ENCODE data around the gene CINP. TPM values are rescaled to one million over a fixed set of nuclear protein-coding genes. Genes with fewer than 3 reads are reported as not detected.
A peak's percentile ranks its signal among the peaks of the same experiment; 100 is the strongest.

CINP gene
- 32.1 TPM for total RNA-seq
- polyA plus RNA-seq (ENCODE audit: insufficient read depth, low read depth, low replicate concordance), result 49.3 TPM
- long read RNA-seq, donor 1, transcript CINP-201 (5 exons, 955 nt), result major isoform, 8 of 9 reads
- long read RNA-seq, donor 1, partial matches to known transcripts, result 0 of 9 reads
- long read RNA-seq, donor 1, other reads (novel, unspliced or antisense), result 0 of 9 reads
- long read RNA-seq, donor 2, full-length matches to known transcripts, result 22 of 22 reads
- long read RNA-seq, donor 2, partial matches to known transcripts, result 0 of 22 reads
- long read RNA-seq, donor 2, other reads (novel, unspliced or antisense), result 0 of 22 reads
- long read RNA-seq, donor 3, full-length matches to known transcripts, result 16 of 16 reads
- long read RNA-seq, donor 3, partial matches to known transcripts, result 0 of 16 reads
- long read RNA-seq, donor 3, other reads (novel, unspliced or antisense), result 0 of 16 reads
- long read RNA-seq, donor 4, full-length matches to known transcripts, result 12 of 12 reads
- long read RNA-seq, donor 4, partial matches to known transcripts, result 0 of 12 reads
- long read RNA-seq, donor 4, other reads (novel, unspliced or antisense), result 0 of 12 reads
- long read RNA-seq, donor 5, partial matches to known transcripts, result 0 of 2 reads
- long read RNA-seq, donor 5, other reads (novel, unspliced or antisense), result 0 of 2 reads
- long read RNA-seq, donor 6, transcript CINP-201 (5 exons, 955 nt), result major isoform, 30 of 32 reads
- long read RNA-seq, donor 6, partial matches to known transcripts, result 0 of 32 reads
- long read RNA-seq, donor 6, other reads (novel, unspliced or antisense), result 0 of 32 reads
- long read RNA-seq, donor 7, full-length matches to known transcripts, result 15 of 18 reads
- long read RNA-seq, donor 7, partial matches to known transcripts, result 1 of 18 reads
- long read RNA-seq, donor 7, other reads (novel, unspliced or antisense), result 2 of 18 reads
- long read RNA-seq, donor 8, full-length matches to known transcripts, result 14 of 14 reads
- long read RNA-seq, donor 8, partial matches to known transcripts, result 0 of 14 reads
- long read RNA-seq, donor 8, other reads (novel, unspliced or antisense), result 0 of 14 reads
- long read RNA-seq, donor 9, transcript CINP-201 (5 exons, 955 nt), result major isoform, 7 of 7 reads
- long read RNA-seq, donor 9, partial matches to known transcripts, result 0 of 7 reads
- long read RNA-seq, donor 9, other reads (novel, unspliced or antisense), result 0 of 7 reads
- long read RNA-seq, donor 10, transcript CINP-201 (5 exons, 955 nt), result major isoform, 7 of 7 reads
- long read RNA-seq, donor 10, partial matches to known transcripts, result 0 of 7 reads
- long read RNA-seq, donor 10, other reads (novel, unspliced or antisense), result 0 of 7 reads

- H3K27me3 ChIP-seq (ENCODE audit: control insufficient read depth, insufficient read depth, low read length), result no peaks in the 10 kb centered on the region
- H3K9ac ChIP-seq (ENCODE audit: low read length in 3 of 3), result peak within 1 kb of the TSS; percentile 81 to 97 (median 95)
- peak within 1 kb of the TSS; percentile 83 to 94 (median 84) for H3K4me3 ChIP-seq (ENCODE audit: low read length in 3 of 3)
- H3K9me3 ChIP-seq (ENCODE audit: control insufficient read depth in 2 of 3, insufficient read depth in 1 of 3, low read length in 3 of 3), result no peaks in the 10 kb centered on the region
- peak within 1 kb of the TSS; percentile 80 for H3K27ac ChIP-seq (ENCODE audit: low read depth in 2 of 2, low read length in 2 of 2)
- intact Hi-C loops (cut with DNase I), result no loop called here
- H3K4me1 ChIP-seq (ENCODE audit: control insufficient read depth in 2 of 3, insufficient read depth in 2 of 3, low read depth in 1 of 3, low read length in 3 of 3), result peaks cover 0 to 17% (median 12%) of the 10 kb centered on the region in 3 donors
- TF ChIP-seq, protein P1, sequence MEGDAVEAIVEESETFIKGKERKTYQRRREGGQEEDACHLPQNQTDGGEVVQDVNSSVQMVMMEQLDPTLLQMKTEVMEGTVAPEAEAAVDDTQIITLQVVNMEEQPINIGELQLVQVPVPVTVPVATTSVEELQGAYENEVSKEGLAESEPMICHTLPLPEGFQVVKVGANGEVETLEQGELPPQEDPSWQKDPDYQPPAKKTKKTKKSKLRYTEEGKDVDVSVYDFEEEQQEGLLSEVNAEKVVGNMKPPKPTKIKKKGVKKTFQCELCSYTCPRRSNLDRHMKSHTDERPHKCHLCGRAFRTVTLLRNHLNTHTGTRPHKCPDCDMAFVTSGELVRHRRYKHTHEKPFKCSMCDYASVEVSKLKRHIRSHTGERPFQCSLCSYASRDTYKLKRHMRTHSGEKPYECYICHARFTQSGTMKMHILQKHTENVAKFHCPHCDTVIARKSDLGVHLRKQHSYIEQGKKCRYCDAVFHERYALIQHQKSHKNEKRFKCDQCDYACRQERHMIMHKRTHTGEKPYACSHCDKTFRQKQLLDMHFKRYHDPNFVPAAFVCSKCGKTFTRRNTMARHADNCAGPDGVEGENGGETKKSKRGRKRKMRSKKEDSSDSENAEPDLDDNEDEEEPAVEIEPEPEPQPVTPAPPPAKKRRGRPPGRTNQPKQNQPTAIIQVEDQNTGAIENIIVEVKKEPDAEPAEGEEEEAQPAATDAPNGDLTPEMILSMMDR (IDR thresholded peaks at IDR 0.05; ENCODE audit: borderline replicate concordance, extremely low read depth, insufficient read depth), result no peak
- DNase-seq (peak; percentile 98 to 99 (median 98)), FAIRE-seq (no peak)
- peaks cover 0 to 7% (median 5%) of the 10 kb centered on the region in 3 donors for H3K36me3 ChIP-seq (ENCODE audit: control insufficient read depth in 2 of 3, insufficient read depth in 3 of 3, low read length in 3 of 3)
Observed at GRCh38 chr14:102362545-102363181, at the start of gene CINP, which contains the start of gene TECPR2. Gene CINP, minus strand, starts transcription at chr14:102362890. Its CDS starts 39 bp downstream, at chr14:102362851. Gene TECPR2, plus strand, starts transcription at chr14:102362941. Its CDS starts 13,781 bp downstream, at chr14:102376722.

- no peak overlapping the region for H3K27ac ChIP-seq (ENCODE audit: low read depth in 2 of 2, low read length in 2 of 2)
Observed at GRCh38 chr14:102408724-102409123, 46.0 kb upstream of the CINP start.

More at GRCh38 chr14:102408724-102409123, 46.0 kb upstream of the CINP start:
- H3K9ac ChIP-seq (ENCODE audit: low read length in 3 of 3), result no peak overlapping the region
- no peak overlapping the region for H3K4me3 ChIP-seq (ENCODE audit: low read length in 3 of 3)
- TF ChIP-seq, protein P1 (IDR thresholded peaks at IDR 0.05; ENCODE audit: borderline replicate concordance, extremely low read depth, insufficient read depth), result no peak
- no peaks in the 10 kb centered on the region for H3K9me3 ChIP-seq (ENCODE audit: control insufficient read depth in 2 of 3, insufficient read depth in 1 of 3, low read length in 3 of 3)
- H3K27me3 ChIP-seq (ENCODE audit: control insufficient read depth, insufficient read depth, low read length), result no peaks in the 10 kb centered on the region
- H3K36me3 ChIP-seq (ENCODE audit: control insufficient read depth in 2 of 3, insufficient read depth in 3 of 3, low read length in 3 of 3), result peaks cover 0 to 4% (median 0%) of the 10 kb centered on the region in 3 donors
- intact Hi-C loops (cut with DNase I), result no loop called here
- DNase-seq, result peak in 1 of 5 donors; percentile 27
- H3K4me1 ChIP-seq (ENCODE audit: control insufficient read depth in 2 of 3, insufficient read depth in 2 of 3, low read depth in 1 of 3, low read length in 3 of 3), result no peaks in the 10 kb centered on the region
- no peak for FAIRE-seq
